Stomach (tissue), 9 donors: Measurements from ENCODE around the gene MYRIP. TPM values are rescaled to one million over a fixed set of nuclear protein-coding genes. Genes with fewer than 3 reads are reported as not detected.
A peak's percentile ranks its signal among the peaks of the same experiment; 100 is the strongest.

Source experiments
- DNase-seq, 2 donors: peaks; one replicate each; pipeline versions ENCODE4 v3.0.0 to v3.0.0-alpha.2; 2013 to 2019
- H3K27ac ChIP-seq, 5 donors: fragments of 200-600 bp in 4 of 5; sonication (generic) in 4 of 5; one replicate each; pipeline ENCODE4 v1.5.1; 2013 to 2019; ENCODE audit warnings: mild to moderate bottlenecking in 1 of 5, moderate library complexity in 1 of 5
- H3K27me3 ChIP-seq, 3 donors: fragments of 200-600 bp; sonication (generic); one replicate each; pipeline ENCODE4 v1.5.1; 2017 to 2019; ENCODE audit warnings: mixed run types in 1 of 3
- H3K36me3 ChIP-seq, 4 donors: fragments of 200-600 bp; sonication (generic); 1 replicate in 3 of 4; 2 replicates in 1 of 4; pipeline ENCODE4 v1.5.1; 2016 to 2019
- H3K4me1 ChIP-seq, 4 donors: fragments of 200-600 bp; sonication (generic); one replicate each; pipeline ENCODE4 v1.5.1; 2016 to 2019
- H3K4me3 ChIP-seq, 4 donors: fragments of 200-600 bp; sonication (generic) in 3 of 4; one replicate each; pipeline ENCODE4 v1.5.1; 2016 to 2019; ENCODE audit warnings: mild to moderate bottlenecking in 1 of 4
- H3K9me3 ChIP-seq, 4 donors: fragments of 200-600 bp; sonication (generic); one replicate each; pipeline ENCODE4 v1.5.1; 2016 to 2019
- CTCF ChIP-seq, 7 experiments: fragments of 450-650 bp in 4 of 7; fragments of 200-600 bp in 3 of 7; sonication (generic) in 3 of 7; IDR thresholded peaks; one replicate each; pipeline ENCODE4 v1.5.1; 2016 to 2019; ENCODE audit warnings: antibody characterized with exemption in 7 of 7, control low read depth in 2 of 7, mild to moderate bottlenecking in 1 of 7
- EP300 ChIP-seq: sonication (generic); formaldehyde crosslinking; IDR thresholded peaks from one replicate; pipeline ENCODE4 v1.6.1; 2017; ENCODE audit warnings: antibody characterized with exemption
- POLR2A ChIP-seq, 4 donors: fragments of 450-650 bp; IDR thresholded peaks; one replicate each; pipeline ENCODE4 v1.6.1; 2016; ENCODE audit warnings: antibody characterized with exemption in 4 of 4, control low read depth in 2 of 4, mild to moderate bottlenecking in 1 of 4, moderate library complexity in 1 of 4
- POLR2AphosphoS5 ChIP-seq, 3 donors: sonication (generic); formaldehyde crosslinking; IDR thresholded peaks; one replicate each; pipeline ENCODE4 v1.6.1; 2016; ENCODE audit warnings: antibody characterized with exemption in 3 of 3
- WGBS, 5 donors: extraction: QIAGEN DNeasy Blood & Tissue Kit in 3 of 5; methylation state at CpG; one replicate each; pipeline versions ENCODE4 v1.1.5 to v1.1.7; 2013 to 2018; 5-methylcytosine and 5-hydroxymethylcytosine counted together
- intact Hi-C: fragments of 100-400 bp; cut with DNase I; formaldehyde crosslinking; loops from one replicate; pipeline ENCODE4 v1.15.1; 2023; ENCODE audit warnings: low total_unique reads
- polyA plus RNA-seq, 3 donors: library from polyadenylated mRNA; stranded (reverse); fragments of 200-250 nt; gene quantifications; one replicate each; pipeline ENCODE4 v1.2.3, GENCODE V29; 2013
- total RNA-seq, 5 donors: library from RNA; depleted of rRNA; stranded (reverse); fragments of >200 nt; gene quantifications; one replicate each; pipeline versions ENCODE4 v1.1.0 to v1.2.3, GENCODE V29; 2014 to 2016
- donor health status: healthy with polysubstance abuse.
- donor health status: Bipolar disorder and iron deficiency.
- donor health status: healthy.

MYRIP gene
- total and polyA plus RNA-seq, 8 donors = 1.8 to 20.6 (median 6.8) TPM

GRCh38 chr3:39910826-39911464 lies 101.5 kb downstream of the MYRIP start:
- no peak for DNase-seq

GRCh38 chr3:39911465-39912309 lies 102.3 kb downstream of the MYRIP start:
- WGBS, 5 donors = 14 to 36% (median 27%) methylated on average over 3 of the region's 3 CpGs
- intact Hi-C loops = no loop called here

More at GRCh38 chr3:39910826-39911464, 101.5 kb downstream of the MYRIP start:
- H3K27ac ChIP-seq = peak overlapping the region in 4 of 5 donors; percentile 18 to 67 (median 63)
- H3K36me3 ChIP-seq = no peaks in the 10 kb centered on the region
- no peaks in the 10 kb centered on the region for H3K27me3 ChIP-seq
- intact Hi-C loops = no loop called here
- no peaks in the 10 kb centered on the region for H3K9me3 ChIP-seq
- H3K4me3 ChIP-seq = no peak overlapping the region
- peaks cover 4 to 33% (median 24%) of the 10 kb centered on the region in 4 donors for H3K4me1 ChIP-seq
- 25 to 53% (median 32%) methylated on average over 3 of the region's 3 CpGs for WGBS, 5 donors
- TF ChIP-seq POLR2A (IDR thresholded peaks at IDR 0.05) (no peak), CTCF (IDR thresholded peaks at IDR 0.05) (no peak), EP300 (no peak), POLR2AphosphoS5 (IDR thresholded peaks at IDR 0.05) (no peak)

GRCh38 chr3:39915027-39915426 lies 105.6 kb downstream of the MYRIP start:
- intact Hi-C loops = no loop called here
- Histone ChIP-seq H3K4me1 (peaks cover 0 to 16% (median 15%) of the 10 kb centered on the region in 4 donors), H3K36me3 (no peaks in the 10 kb centered on the region), H3K4me3 (no peak overlapping the region), H3K9me3 (no peaks in the 10 kb centered on the region), H3K27ac (no peak overlapping the region), H3K27me3 (no peaks in the 10 kb centered on the region)
- TF ChIP-seq CTCF (IDR thresholded peaks at IDR 0.05) = no peak
- TF ChIP-seq EP300 = no peak
- no peak for TF ChIP-seq POLR2AphosphoS5 (IDR thresholded peaks at IDR 0.05)
- TF ChIP-seq POLR2A (IDR thresholded peaks at IDR 0.05) = no peak
- no peak for DNase-seq
- 78 to 86% (median 83%) methylated on average over 2 of the region's 2 CpGs for whole genome bisulfite sequencing, 5 donors

More at GRCh38 chr3:39911465-39912309, 102.3 kb downstream of the MYRIP start:
- Histone ChIP-seq H3K27me3 (no peaks in the 10 kb centered on the region), H3K4me3 (no peak overlapping the region), H3K4me1 (peaks cover 4 to 33% (median 24%) of the 10 kb centered on the region in 4 donors), H3K36me3 (no peaks in the 10 kb centered on the region), H3K9me3 (no peaks in the 10 kb centered on the region), H3K27ac (peak overlapping the region; percentile 31 to 73 (median 65))
- DNase-seq = peak in 1 of 2 donors; percentile 29
- no peak for TF ChIP-seq POLR2A (IDR thresholded peaks at IDR 0.05)
- TF ChIP-seq EP300 = no peak
- peak in 1 of 3 donors; percentile 44 for TF ChIP-seq POLR2AphosphoS5 (IDR thresholded peaks at IDR 0.05)

- Histone ChIP-seq H3K9me3 (no peaks in the 10 kb centered on the region), H3K36me3 (no peaks in the 10 kb centered on the region), H3K27ac (no peak overlapping the region), H3K4me1 (peaks cover 0 to under 1% (median 0%) of the 10 kb centered on the region in 4 donors), H3K4me3 (no peak overlapping the region), H3K27me3 (no peaks in the 10 kb centered on the region)
- TF ChIP-seq POLR2AphosphoS5 (IDR thresholded peaks at IDR 0.05) (no peak), CTCF (IDR thresholded peaks at IDR 0.05) (no peak), POLR2A (IDR thresholded peaks at IDR 0.05) (no peak), EP300 (no peak)
- intact Hi-C loops = no loop called here
- no peak for DNase-seq
- WGBS, 5 donors = 52 to 62% (median 59%) methylated on average over 1 of the region's 1 CpG
These were observed 107.8 kb downstream of the MYRIP start for GRCh38 chr3:39917065-39917773.
